ENCODE data around the gene DNM3.

DNA sequence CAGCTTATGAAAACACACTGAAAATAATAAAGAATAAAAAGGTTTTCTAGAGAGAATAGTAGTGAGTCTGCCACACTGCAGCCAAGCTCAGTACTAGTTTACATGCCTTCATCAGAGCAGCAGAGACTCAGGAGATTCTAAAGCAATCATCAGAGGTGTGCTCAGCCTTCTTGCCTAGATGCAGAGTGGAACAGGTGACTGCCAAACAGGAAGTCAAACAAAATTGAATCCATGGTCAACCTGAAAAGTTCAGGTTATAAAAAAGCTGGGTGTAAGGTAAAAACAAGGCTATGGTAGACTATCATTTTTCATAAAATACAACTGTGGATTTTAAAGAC, 413.9 kb downstream of the DNM3 start:
- TF ChIP-seq, protein P1, sequence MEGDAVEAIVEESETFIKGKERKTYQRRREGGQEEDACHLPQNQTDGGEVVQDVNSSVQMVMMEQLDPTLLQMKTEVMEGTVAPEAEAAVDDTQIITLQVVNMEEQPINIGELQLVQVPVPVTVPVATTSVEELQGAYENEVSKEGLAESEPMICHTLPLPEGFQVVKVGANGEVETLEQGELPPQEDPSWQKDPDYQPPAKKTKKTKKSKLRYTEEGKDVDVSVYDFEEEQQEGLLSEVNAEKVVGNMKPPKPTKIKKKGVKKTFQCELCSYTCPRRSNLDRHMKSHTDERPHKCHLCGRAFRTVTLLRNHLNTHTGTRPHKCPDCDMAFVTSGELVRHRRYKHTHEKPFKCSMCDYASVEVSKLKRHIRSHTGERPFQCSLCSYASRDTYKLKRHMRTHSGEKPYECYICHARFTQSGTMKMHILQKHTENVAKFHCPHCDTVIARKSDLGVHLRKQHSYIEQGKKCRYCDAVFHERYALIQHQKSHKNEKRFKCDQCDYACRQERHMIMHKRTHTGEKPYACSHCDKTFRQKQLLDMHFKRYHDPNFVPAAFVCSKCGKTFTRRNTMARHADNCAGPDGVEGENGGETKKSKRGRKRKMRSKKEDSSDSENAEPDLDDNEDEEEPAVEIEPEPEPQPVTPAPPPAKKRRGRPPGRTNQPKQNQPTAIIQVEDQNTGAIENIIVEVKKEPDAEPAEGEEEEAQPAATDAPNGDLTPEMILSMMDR (IDR thresholded peaks at IDR 0.05), result no peak
- no peak for TF ChIP-seq POLR2A (IDR thresholded peaks at IDR 0.05)
- TF ChIP-seq EP300 (IDR thresholded peaks at IDR 0.05; ENCODE audit: low read depth), result no peak
